Body of pancreas (tissue), 4 donors: ENCODE results near the gene AUNIP. TPM values are rescaled to one million over a fixed set of nuclear protein-coding genes. Genes with fewer than 3 reads are reported as not detected.

ENCODE experiments used
- ATAC-seq: fragments of 150-250 bp; one replicate; pipeline ENCODE4 v1.9.1; 2016
- DNase-seq, 4 donors: peaks; one replicate each; pipeline ENCODE4 v3.0.0-alpha.2; 2019
- H3K27ac ChIP-seq, 4 donors: fragments of 200-600 bp; sonication (generic); 1 replicate in 3 of 4; 2 replicates in 1 of 4; pipeline versions ENCODE4 v1.5.1 to v1.6.1; 2016 to 2019; ENCODE audit warnings: mild to moderate bottlenecking in 1 of 4, mixed read lengths in 1 of 4, moderate library complexity in 1 of 4
- H3K27me3 ChIP-seq, 2 donors: fragments of 200-600 bp; sonication (generic); one replicate each; pipeline ENCODE4 v1.6.0; 2016; ENCODE audit warnings: mild to moderate bottlenecking in 1 of 2
- H3K36me3 ChIP-seq, 2 donors: fragments of 200-600 bp; sonication (generic); replicated peaks in 1 of 2; 2 replicates each; pipeline ENCODE4 v1.5.1; 2016; ENCODE audit warnings: low read depth in 2 of 2; ENCODE audit not compliant: insufficient read depth in 1 of 2
- H3K4me1 ChIP-seq: fragments of 200-600 bp; sonication (generic); one replicate; pipeline ENCODE4 v1.6.0; 2016
- H3K4me3 ChIP-seq, 2 donors: fragments of 200-600 bp; sonication (generic); 1 replicate in 1 of 2; 2 replicates in 1 of 2; pipeline ENCODE4 v1.5.1; 2016 to 2019
- H3K9me3 ChIP-seq, 3 donors: fragments of 200-600 bp; sonication (generic); 1 replicate in 2 of 3; 2 replicates in 1 of 3; pipeline ENCODE4 v1.5.1; 2016
- CTCF ChIP-seq, 7 experiments: fragments of 450-650 bp in 4 of 7; fragments of 200-600 bp in 3 of 7; sonication (generic) in 3 of 7; IDR thresholded peaks; one replicate each; pipeline ENCODE4 v1.5.1; 2016 to 2019; ENCODE audit warnings: antibody characterized with exemption in 7 of 7
- POLR2A ChIP-seq, 3 donors: fragments of 450-650 bp; IDR thresholded peaks; one replicate each; pipeline ENCODE4 v1.6.1; 2016; ENCODE audit warnings: antibody characterized with exemption in 3 of 3, mild to moderate bottlenecking in 2 of 3
- WGBS, 2 donors: methylation state at CpG; one replicate each; pipeline ENCODE4 v1.1.5; 2017; 5-methylcytosine and 5-hydroxymethylcytosine counted together
- intact Hi-C: fragments of 100-400 bp; cut with DNase I; formaldehyde crosslinking; loops from one replicate; pipeline ENCODE4 v1.15.1; 2023
- total RNA-seq, 2 donors: library from RNA; depleted of rRNA; stranded (reverse); fragments of >200 nt; gene quantifications; one replicate each; pipeline ENCODE4 v1.1.0, GENCODE V29; 2016

Gene AUNIP
- total RNA-seq, 2 donors from 2014 or later, result not detected

GRCh38 chr1:25804244-25804963, 54.9 kb downstream of the AUNIP start:
- no peak for ATAC-seq
- no peak for TF ChIP-seq POLR2A (IDR thresholded peaks at IDR 0.05)
- TF ChIP-seq CTCF (IDR thresholded peaks at IDR 0.05), result no peak
- H3K36me3 ChIP-seq, result no peaks in the 10 kb centered on the region
- peak overlapping the region; percentile 71 to 83 (median 79) for H3K27ac ChIP-seq
- intact Hi-C loops, result no loop called here
- peaks cover 74% of the 10 kb centered on the region for H3K4me1 ChIP-seq
- H3K9me3 ChIP-seq, result no peaks in the 10 kb centered on the region
- H3K27me3 ChIP-seq, result no peaks in the 10 kb centered on the region
- no peak overlapping the region for H3K4me3 ChIP-seq
- DNase-seq, result no peak
- 77 to 81% methylated on average over 10 of the region's 10 CpGs for WGBS, 2 donors

- Histone ChIP-seq H3K36me3 (no peaks in the 10 kb centered on the region), H3K4me3 (no peak overlapping the region), H3K9me3 (no peaks in the 10 kb centered on the region), H3K4me1 (peaks cover 85% of the 10 kb centered on the region), H3K27me3 (no peaks in the 10 kb centered on the region), H3K27ac (peak overlapping the region in 1 of 4 donors; percentile 2)
- TF ChIP-seq CTCF (IDR thresholded peaks at IDR 0.05) (no peak), POLR2A (IDR thresholded peaks at IDR 0.05) (no peak)
- DNase-seq (no peak), ATAC-seq (no peak)
- WGBS, 2 donors, result 88 to 94% methylated on average over 1 of the region's 1 CpG
- intact Hi-C loops, result no loop called here
Observed at GRCh38 chr1:25803368-25803767, 55.9 kb downstream of the AUNIP start.

- ATAC-seq (no peak), DNase-seq (no peak)
- WGBS, 2 donors, result 45 to 53% methylated on average over 6 of the region's 6 CpGs
- Histone ChIP-seq H3K27ac (peak overlapping the region in 1 of 4 donors; percentile 2), H3K4me1 (peaks cover 87% of the 10 kb centered on the region), H3K9me3 (no peaks in the 10 kb centered on the region), H3K36me3 (no peaks in the 10 kb centered on the region), H3K4me3 (no peak overlapping the region), H3K27me3 (no peaks in the 10 kb centered on the region)
- intact Hi-C loops, result no loop called here
- TF ChIP-seq POLR2A (IDR thresholded peaks at IDR 0.05) (no peak), CTCF (IDR thresholded peaks at IDR 0.05) (no peak)
Observed at GRCh38 chr1:25802915-25803314, 56.3 kb downstream of the AUNIP start.

- TF ChIP-seq POLR2A (IDR thresholded peaks at IDR 0.05) (no peak), CTCF (IDR thresholded peaks at IDR 0.05) (no peak)
- Histone ChIP-seq H3K9me3 (no peaks in the 10 kb centered on the region), H3K36me3 (no peaks in the 10 kb centered on the region), H3K4me1 (peaks cover 76% of the 10 kb centered on the region), H3K27ac (peak overlapping the region; percentile 60 to 86 (median 65)), H3K4me3 (peak overlapping the region; percentile 23 to 40), H3K27me3 (no peaks in the 10 kb centered on the region)
- 21 to 44% methylated on average over 6 to 15 of the region's 15 CpGs for WGBS, 2 donors
- intact Hi-C loops, result no loop called here
- DNase-seq (peak in 1 of 4 donors; percentile 42), ATAC-seq (peak; percentile 7)
Observed at GRCh38 chr1:25800703-25801377, 58.4 kb downstream of the AUNIP start.
